LNCaP clone FGC (cell line): Measurements from ENCODE around the gene MLYCD.
"Not testable (repeated sequence)": the region's sequence is repeated elsewhere in the genome, so short reads cannot be mapped to it uniquely, and the experiment has no call there.

ENCODE experiments used
- DNase-seq: peaks from one replicate; pipeline ENCODE4 v3.0.0-alpha.2; 2011; ENCODE audit warnings: low read depth
- H3K4me3 ChIP-seq: 2 replicates; pipeline ENCODE4 v1.5.1; 2011; ENCODE audit warnings: mild to moderate bottlenecking, low read depth, low read length, control low read depth
- CTCF ChIP-seq: IDR thresholded peaks from 2 replicates; pipeline ENCODE4 v1.5.1; 2012; ENCODE audit warnings: mild to moderate bottlenecking; ENCODE audit not compliant: control insufficient read depth, insufficient read depth; ENCODE audit errors: extremely low read depth

Gene MLYCD

GRCh38 chr16:83946781-83947566 is 48.1 kb downstream of the MLYCD start:
- DNase-seq = no peak
- no peak for TF ChIP-seq CTCF
- H3K4me3 ChIP-seq = no peak overlapping the region

DNA sequence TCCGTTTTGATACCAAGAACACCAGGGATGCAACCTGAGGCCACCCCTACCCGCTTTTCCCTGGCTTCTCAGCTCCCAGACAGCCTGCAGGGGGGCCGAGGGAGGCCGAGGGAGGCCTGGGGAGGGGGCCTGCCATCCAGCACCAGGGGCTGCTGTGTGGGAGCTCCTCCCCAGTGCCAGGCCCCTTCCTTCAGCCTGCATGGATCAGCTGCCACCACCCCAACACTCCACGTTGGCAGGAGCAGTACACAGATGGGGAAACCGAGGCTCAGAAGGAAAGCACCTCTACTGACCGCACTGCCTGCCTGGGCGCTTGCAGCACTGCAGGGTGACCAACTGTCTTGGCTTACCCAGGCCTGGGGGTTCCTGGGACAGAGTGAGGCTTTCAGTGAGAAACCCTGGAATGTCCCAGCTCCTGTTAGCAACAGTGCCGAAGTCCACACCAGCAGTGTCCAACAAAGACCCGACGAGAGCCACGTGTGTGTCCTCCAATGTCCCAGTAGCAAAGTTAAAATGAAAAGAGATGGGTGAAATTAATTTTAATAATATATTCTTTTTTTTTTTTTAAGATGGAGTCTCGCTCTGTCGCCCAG is 48.8 kb downstream of the MLYCD start:
- TF ChIP-seq CTCF = no peak
- no peak overlapping the region for H3K4me3 ChIP-seq
- no peak for DNase-seq

DNA sequence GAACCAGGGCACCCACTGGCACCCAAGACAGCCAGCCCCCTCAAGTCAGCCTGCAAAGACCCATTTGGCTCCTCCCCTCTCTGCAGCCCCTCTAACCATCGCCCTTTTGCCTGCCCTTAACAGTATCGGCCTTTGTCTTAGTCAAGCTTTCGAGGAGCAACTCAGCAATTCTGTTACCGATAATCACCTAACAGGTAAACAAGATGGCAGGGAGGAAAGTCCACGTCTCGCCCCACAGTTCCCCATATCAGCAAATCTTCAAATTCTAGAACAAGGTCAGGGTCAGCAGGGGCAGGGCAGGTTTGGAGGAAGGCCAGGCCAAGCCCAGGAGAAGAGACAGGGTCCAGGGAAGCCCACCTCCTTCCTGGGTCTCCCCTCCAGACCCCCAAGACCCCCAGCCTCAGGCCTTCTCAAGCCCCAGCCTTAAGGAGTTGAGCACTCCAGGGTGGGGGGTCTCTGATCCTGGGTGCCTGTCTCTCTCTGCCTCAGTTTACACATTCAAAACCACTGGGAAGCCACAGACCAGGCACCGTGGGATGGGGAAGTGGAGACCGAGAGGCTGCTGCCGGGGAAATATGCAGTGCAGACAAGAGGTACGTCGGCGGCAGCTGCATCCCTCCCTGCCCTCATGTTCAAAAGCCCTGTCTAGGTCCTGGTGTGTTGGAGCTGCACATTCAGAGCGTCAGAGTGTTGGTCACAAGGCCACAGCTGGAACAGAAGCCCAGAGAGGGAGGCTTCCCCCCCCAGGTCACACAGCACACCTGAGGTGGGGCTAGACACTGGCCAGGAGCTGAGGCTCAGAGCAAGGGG is 50.2 kb downstream of the MLYCD start:
- no peak for DNase-seq
- H3K4me3 ChIP-seq = no peak overlapping the region
- TF ChIP-seq CTCF = no peak

- DNase-seq = no peak
- no peak overlapping the region for H3K4me3 ChIP-seq
- no peak for TF ChIP-seq CTCF
These were observed 50.7 kb downstream of the MLYCD start for GRCh38 chr16:83949724-83950001.

- not testable (repeated sequence) for H3K4me3 ChIP-seq, DNase-seq
These were observed 52.0 kb downstream of the MLYCD start for GRCh38 chr16:83950862-83951399.

DNA sequence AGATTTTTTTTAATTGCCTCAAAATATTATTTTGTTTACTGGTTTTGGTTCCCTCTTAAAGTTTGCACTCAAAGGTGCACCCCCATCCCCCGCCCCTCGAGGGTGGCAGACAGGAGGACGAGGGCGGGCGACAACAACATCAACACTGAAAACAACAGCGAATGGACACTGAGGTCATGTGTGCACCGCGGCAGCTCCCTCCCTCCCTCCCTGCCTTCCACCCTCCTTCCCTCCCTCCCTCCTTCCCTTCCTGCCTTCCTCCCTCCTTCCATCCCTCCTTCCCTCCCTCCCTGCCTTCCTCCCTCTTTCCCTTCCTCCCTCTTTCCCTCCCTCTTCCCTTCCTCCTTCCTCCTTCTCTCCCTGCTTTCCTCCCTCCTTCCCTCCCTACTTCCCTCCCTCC is 52.6 kb downstream of the MLYCD start:
- no peak overlapping the region for H3K4me3 ChIP-seq
- DNase-seq = no peak
- TF ChIP-seq CTCF = no peak

DNA sequence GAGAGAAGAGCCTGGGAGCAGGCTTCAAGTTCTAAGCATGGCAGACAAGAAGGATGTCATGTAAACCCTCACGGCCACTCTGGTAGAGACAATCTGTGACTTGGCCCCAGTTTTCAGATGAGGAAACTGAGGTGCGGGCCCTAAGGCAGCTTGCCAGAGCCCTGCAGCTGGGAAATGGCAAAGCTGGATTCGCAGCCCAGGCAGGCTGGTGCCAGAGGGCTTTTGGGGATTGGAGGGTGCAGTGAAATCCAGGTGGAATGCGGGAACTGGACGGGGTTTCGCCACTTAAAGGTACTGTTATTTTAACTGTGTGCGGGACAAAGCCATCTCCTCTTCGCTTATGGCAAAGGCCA is 53.6 kb downstream of the MLYCD start:
- TF ChIP-seq CTCF = no peak
- H3K4me3 ChIP-seq = peak overlapping the region; percentile 58
- no peak for DNase-seq
